Lower lobe of right lung (tissue), 2 donors: ENCODE data around the gene LMF1. TPM values are rescaled to one million over a fixed set of nuclear protein-coding genes. Genes with fewer than 3 reads are reported as not detected.

ENCODE experiments used
- ATAC-seq, 2 donors: fragments of 200-7000 bp; cut with Tn5 transposase; one replicate each; pipeline ENCODE4 v1.9.1; 2020 to 2022; ENCODE audit warnings: mild to moderate bottlenecking in 2 of 2, moderate library complexity in 2 of 2
- DNase-seq: peaks from one replicate; pipeline ENCODE4 v3.0.0-alpha.2; 2020
- H3K27ac ChIP-seq: fragments of 200-600 bp; one replicate; pipeline ENCODE4 v1.8.0; 2022
- H3K27me3 ChIP-seq: fragments of 200-600 bp; one replicate; pipeline ENCODE4 v1.8.0; 2022; ENCODE audit warnings: low read depth
- H3K36me3 ChIP-seq: fragments of 200-600 bp; one replicate; pipeline ENCODE4 v1.8.0; 2022; ENCODE audit warnings: mild to moderate bottlenecking
- H3K4me1 ChIP-seq: fragments of 200-600 bp; one replicate; pipeline ENCODE4 v1.8.0; 2022
- H3K4me3 ChIP-seq: fragments of 200-600 bp; one replicate; pipeline ENCODE4 v1.8.0; 2022; ENCODE audit warnings: mild to moderate bottlenecking
- H3K9me3 ChIP-seq: fragments of 200-600 bp; one replicate; pipeline ENCODE4 v1.8.0; 2022
- CTCF ChIP-seq: fragments of 200-600 bp; IDR thresholded peaks from one replicate; pipeline ENCODE4 v1.8.0; 2022; ENCODE audit warnings: antibody characterized with exemption, mild to moderate bottlenecking
- intact Hi-C: fragments of 100-400 bp; cut with DNase I; formaldehyde crosslinking; loops from one replicate; pipeline ENCODE4 v1.11.0; 2022
- total RNA-seq: library from RNA; stranded (reverse); fragmentation: NEBNext Ultra II Directional; extraction: Animal tissue kit (Norgen Biotek cat#: 25700); gene quantifications from one replicate; pipeline ENCODE4 v1.2.1, GENCODE V29; 2021
- donor health status: DM: no; HTN: yes; CAD: no; lungs with severe emphysema.

LMF1 gene
- total RNA-seq, 1 donor from 2014 or later = 23.8 TPM

- DNase-seq (no peak), ATAC-seq (no peak)
- intact Hi-C loops = no loop called here
- Histone ChIP-seq H3K4me3 (no peak overlapping the region), H3K27ac (no peak overlapping the region), H3K4me1 (peaks cover 6% of the 10 kb centered on the region), H3K27me3 (peaks cover 37% of the 10 kb centered on the region), H3K36me3 (no peaks in the 10 kb centered on the region), H3K9me3 (no peaks in the 10 kb centered on the region)
- TF ChIP-seq CTCF = no peak
Measured at GRCh38 chr16:986411-986810, 15.6 kb upstream of the LMF1 start.

- no peak for TF ChIP-seq CTCF
- intact Hi-C loops = no loop called here
- ATAC-seq (no peak), DNase-seq (no peak)
- Histone ChIP-seq H3K9me3 (no peaks in the 10 kb centered on the region), H3K36me3 (no peaks in the 10 kb centered on the region), H3K4me3 (no peak overlapping the region), H3K27ac (no peak overlapping the region), H3K27me3 (peaks cover 37% of the 10 kb centered on the region), H3K4me1 (peaks cover 6% of the 10 kb centered on the region)
Measured at GRCh38 chr16:985646-986400, 15.0 kb upstream of the LMF1 start.

GRCh38 chr16:984736-985636 is 14.2 kb upstream of the LMF1 start:
- peaks cover 13% of the 10 kb centered on the region for H3K4me1 ChIP-seq
- DNase-seq = no peak
- no peak overlapping the region for H3K27ac ChIP-seq
- H3K4me3 ChIP-seq = no peak overlapping the region
- no peak for ATAC-seq
- H3K36me3 ChIP-seq = no peaks in the 10 kb centered on the region
- intact Hi-C loops = no loop called here
- no peak for TF ChIP-seq CTCF
- peaks cover 46% of the 10 kb centered on the region for H3K27me3 ChIP-seq
- H3K9me3 ChIP-seq = no peaks in the 10 kb centered on the region

- TF ChIP-seq CTCF = no peak
- Histone ChIP-seq H3K9me3 (no peaks in the 10 kb centered on the region), H3K27ac (no peak overlapping the region), H3K4me3 (no peak overlapping the region), H3K4me1 (peaks cover 14% of the 10 kb centered on the region), H3K27me3 (peaks cover 47% of the 10 kb centered on the region), H3K36me3 (no peaks in the 10 kb centered on the region)
- intact Hi-C loops = no loop called here
- no peak for ATAC-seq
- DNase-seq = no peak
Measured at GRCh38 chr16:984121-984694, 13.4 kb upstream of the LMF1 start.
